22Rv1 (cell line): ENCODE measurements around the gene BAZ2B.

Experiments used
- CTCF ChIP-seq: fragments of 450-650 bp; IDR thresholded peaks from 2 replicates; pipeline ENCODE4 v1.5.1; 2017; ENCODE audit warnings: mild to moderate bottlenecking
- ZFX ChIP-seq: fragments of 450-650 bp; IDR thresholded peaks from 2 replicates; pipeline ENCODE4 v1.6.1; 2017; ENCODE audit warnings: antibody characterized with exemption, borderline replicate concordance

GRCh38 chr2:159410276-159410675, 206.1 kb downstream of the BAZ2B start:
- TF ChIP-seq CTCF: no peak
- TF ChIP-seq ZFX: no peak
